H1 (cell line): ENCODE data around the gene STAMBPL1. TPM values are rescaled to one million over a fixed set of nuclear protein-coding genes. Genes with fewer than 3 reads are reported as not detected.

Experiments
- CTCF ChIA-PET: fragments of 300-600 bp; sonication (Branson Sonifier 250); formaldehyde crosslinking; loops from one replicate; lab custom pipeline; 2021; ENCODE audit not compliant: partially characterized antibody; lab: Charles Lee
- POLR2A ChIA-PET: fragments of 300-600 bp; sonication (Branson Sonifier 250); formaldehyde crosslinking; loops from one replicate; lab custom pipeline; 2021; ENCODE audit warnings: inconsistent platforms; ENCODE audit not compliant: partially characterized antibody; lab: Charles Lee
- DNase-seq, 2 experiments: peaks; one replicate each; pipeline versions ENCODE4 v3.0.0 to v3.0.0-alpha.2; 2010 to 2022; ENCODE audit warnings: low spot score in 2 of 2, low read depth in 1 of 2, mixed read lengths in 1 of 2
- FAIRE-seq: peaks from 2 replicates; lab custom pipeline; 2011; peaks lifted over from hg19 to GRCh38; lab: Jason Lieb, UNC
- H2AFZ ChIP-seq: 2 replicates; pipeline ENCODE4 v1.8.1; 2012; ENCODE audit warnings: low read length, inconsistent platforms
- H2AK5ac ChIP-seq: 2 replicates; pipeline ENCODE4 v1.6.1; 2013; ENCODE audit warnings: low read depth, low read length
- H2BK120ac ChIP-seq: replicated peaks from 2 replicates; pipeline ENCODE3; 2013; ENCODE audit warnings: low read depth, low read length, inconsistent platforms
- H2BK12ac ChIP-seq: 2 replicates; pipeline ENCODE4 v1.6.1; 2013; ENCODE audit warnings: low read depth, low read length
- H2BK15ac ChIP-seq: 2 replicates; pipeline ENCODE4 v1.6.1; 2013; ENCODE audit warnings: low read length
- H2BK20ac ChIP-seq: 2 replicates; pipeline ENCODE4 v1.6.1; 2013; ENCODE audit warnings: low read length
- H2BK5ac ChIP-seq: 2 replicates; pipeline ENCODE4 v1.6.1; 2013; ENCODE audit warnings: low read depth, low read length
- H3K14ac ChIP-seq: 2 replicates; pipeline ENCODE4 v1.6.1; 2013; ENCODE audit warnings: inconsistent platforms; ENCODE audit not compliant: insufficient read length
- H3K18ac ChIP-seq: 2 replicates; pipeline ENCODE4 v1.6.1; 2013; ENCODE audit warnings: low read length; ENCODE audit errors: extremely low read depth
- H3K23ac ChIP-seq: 2 replicates; pipeline ENCODE4 v1.6.1; 2013; ENCODE audit warnings: inconsistent platforms; ENCODE audit not compliant: insufficient read length
- H3K23me2 ChIP-seq: 2 replicates; pipeline ENCODE4 v1.6.1; 2013; ENCODE audit warnings: low read depth, low read length
- H3K27ac ChIP-seq: 2 replicates; pipeline ENCODE4 v1.6.1; 2011; ENCODE audit warnings: low read depth, low read length, inconsistent platforms
- H3K27me3 ChIP-seq, 4 experiments: replicated peaks in 1 of 4; 1 replicate in 1 of 4; 2 replicates in 3 of 4; pipeline versions ENCODE4 v1.6.1 to v1.8.1; 2011 to 2013; ENCODE audit warnings: low read length in 3 of 4, mild to moderate bottlenecking in 3 of 4, inconsistent platforms in 2 of 4, mixed read lengths in 2 of 4, moderate library complexity in 1 of 4; ENCODE audit not compliant: control insufficient read depth in 3 of 4, insufficient read depth in 3 of 4; ENCODE audit errors: extremely low read depth in 1 of 4
- H3K36me3 ChIP-seq, 4 experiments: 2 replicates each; pipeline versions ENCODE4 v1.6.1 to v1.8.1; 2011 to 2013; ENCODE audit warnings: mild to moderate bottlenecking in 4 of 4, low read length in 3 of 4, moderate library complexity in 2 of 4, control low read depth in 1 of 4, inconsistent platforms in 1 of 4; ENCODE audit not compliant: insufficient read depth in 4 of 4, control insufficient read depth in 2 of 4
- H3K4ac ChIP-seq: replicated peaks from 2 replicates; pipeline ENCODE3; 2013; ENCODE audit warnings: low read length, low read depth, mixed read lengths, inconsistent platforms; ENCODE audit not compliant: insufficient read length
- H3K4me1 ChIP-seq, 4 experiments: replicated peaks in 1 of 4; 1 replicate in 1 of 4; 2 replicates in 3 of 4; pipeline versions ENCODE4 v1.6.1 to v1.8.1; 2011 to 2013; ENCODE audit warnings: low read length in 3 of 4, inconsistent platforms in 2 of 4, mixed read lengths in 1 of 4; ENCODE audit not compliant: insufficient read depth in 4 of 4, control insufficient read depth in 3 of 4
- H3K4me2 ChIP-seq, 2 experiments: 2 replicates each; pipeline versions ENCODE4 v1.6.1 to v1.8.1; 2011 to 2013; ENCODE audit warnings: low read depth in 2 of 2, low read length in 2 of 2, control low read depth in 1 of 2, inconsistent platforms in 1 of 2, mild to moderate bottlenecking in 1 of 2; ENCODE audit not compliant: insufficient read depth in 1 of 2
- H3K4me3 ChIP-seq, 4 experiments: fragments of 200-600, 300-600 bp in 1 of 4; sonication (generic), shearing (Covaris generic), sonication (Bioruptor Twin) in 1 of 4; 2 replicates each; pipeline versions ENCODE4 v1.5.1 to v1.8.1; 2011 to 2016; ENCODE audit warnings: low read length in 4 of 4, low read depth in 3 of 4, control low read depth in 2 of 4, inconsistent platforms in 2 of 4, mild to moderate bottlenecking in 2 of 4, mixed read lengths in 1 of 4, moderate library complexity in 1 of 4; ENCODE audit not compliant: insufficient read depth in 2 of 4; ENCODE audit errors: extremely low read depth in 1 of 4
- H3K56ac ChIP-seq: replicated peaks from 2 replicates; pipeline ENCODE3; 2013; ENCODE audit warnings: low read depth, mild to moderate bottlenecking, mixed read lengths, low read length, inconsistent platforms; ENCODE audit not compliant: insufficient read length
- H3K79me1 ChIP-seq: 2 replicates; pipeline ENCODE4 v1.6.1; 2013; ENCODE audit warnings: low read depth, low read length, control low read depth
- H3K79me2 ChIP-seq, 2 experiments: 2 replicates each; pipeline versions ENCODE4 v1.6.1 to v1.8.1; 2012 to 2013; ENCODE audit warnings: low read length in 2 of 2, mild to moderate bottlenecking in 2 of 2, inconsistent platforms in 1 of 2; ENCODE audit not compliant: insufficient read depth in 2 of 2, control insufficient read depth in 1 of 2
- H3K9ac ChIP-seq, 4 experiments: replicated peaks in 1 of 4; 1 replicate in 1 of 4; 2 replicates in 3 of 4; pipeline versions ENCODE4 v1.6.1 to v1.8.1; 2011 to 2013; ENCODE audit warnings: low read depth in 3 of 4, low read length in 3 of 4, control low read depth in 2 of 4, mild to moderate bottlenecking in 2 of 4, moderate library complexity in 2 of 4, inconsistent platforms in 1 of 4; ENCODE audit errors: extremely low read depth in 1 of 4
- H3K9me3 ChIP-seq, 2 experiments: 2 replicates each; pipeline versions ENCODE4 v1.6.1 to v1.8.1; 2012 to 2013; ENCODE audit warnings: mild to moderate bottlenecking in 2 of 2, moderate library complexity in 2 of 2, control low read depth in 1 of 2, inconsistent platforms in 1 of 2, low read depth in 1 of 2, low read length in 1 of 2, mixed read lengths in 1 of 2; ENCODE audit not compliant: insufficient read depth in 2 of 2
- H4K20me1 ChIP-seq, 2 experiments: replicated peaks in 1 of 2; 2 replicates each; pipeline versions ENCODE3 to v1.8.1; 2011 to 2013; ENCODE audit warnings: inconsistent platforms in 2 of 2, low read length in 2 of 2, mild to moderate bottlenecking in 1 of 2; ENCODE audit not compliant: insufficient read depth in 2 of 2, control insufficient read depth in 1 of 2
- H4K5ac ChIP-seq: 2 replicates; pipeline ENCODE4 v1.6.1; 2013; ENCODE audit warnings: low read length, low read depth, mixed read lengths, inconsistent platforms; ENCODE audit not compliant: insufficient read length
- H4K8ac ChIP-seq: 2 replicates; pipeline ENCODE4 v1.8.0; 2013; ENCODE audit warnings: mild to moderate bottlenecking, moderate library complexity, low read length, inconsistent platforms; ENCODE audit not compliant: insufficient read depth; ENCODE audit errors: extremely low read depth
- H4K91ac ChIP-seq: replicated peaks from 2 replicates; pipeline ENCODE3; 2013; ENCODE audit warnings: low read length, mixed read lengths, inconsistent platforms; ENCODE audit not compliant: insufficient read length
- CEBPB ChIP-seq: IDR thresholded peaks from 2 replicates; pipeline ENCODE4 v1.6.1; 2012; ENCODE audit warnings: low read depth, low read length
- GABPA ChIP-seq: IDR thresholded peaks from 2 replicates; pipeline ENCODE4 v1.6.1; 2011; ENCODE audit warnings: mild to moderate bottlenecking, low read length, moderate library complexity, borderline replicate concordance; ENCODE audit not compliant: insufficient read depth
- KDM1A ChIP-seq: fragments of 200-600, 300-600 bp; sonication (generic); IDR thresholded peaks from 2 replicates; pipeline ENCODE4 v1.7.1; 2016; ENCODE audit warnings: mild to moderate bottlenecking, low read length, borderline replicate concordance
- SAP30 ChIP-seq: fragments of 300-600 bp; sonication (generic); IDR thresholded peaks from 2 replicates; pipeline ENCODE4 v1.7.1; 2012; ENCODE audit warnings: low read length, moderate library complexity, mild to moderate bottlenecking, inconsistent platforms; ENCODE audit not compliant: insufficient read depth, insufficient replicate concordance
- SP2 ChIP-seq: IDR thresholded peaks from 2 replicates; pipeline ENCODE4 v1.6.1; 2012; ENCODE audit warnings: mild to moderate bottlenecking, low read length, inconsistent platforms
- SRF ChIP-seq: IDR thresholded peaks from 2 replicates; pipeline ENCODE4 v1.6.1; 2011; ENCODE audit warnings: mild to moderate bottlenecking, low read depth, low read length, moderate library complexity
- TEAD4 ChIP-seq: IDR thresholded peaks from 2 replicates; pipeline ENCODE4 v1.6.1; 2012; ENCODE audit warnings: low read depth, low read length, inconsistent platforms, mixed read lengths
- WGBS, 2 experiments: shearing (Covaris generic) in 1 of 2; methylation state at CpG; one replicate each; pipeline versions ENCODE4 v1.1.6 to v1.1.7; 2013 to 2015; ENCODE audit warnings: low lambda C conversion rate in 2 of 2, mixed read lengths in 2 of 2, inconsistent platforms in 1 of 2, low coverage in 1 of 2, missing lambda C conversion rate in 1 of 2; ENCODE audit not compliant: insufficient replicate concordance in 2 of 2, insufficient coverage in 1 of 2, insufficient read length in 1 of 2; ENCODE audit errors: extremely low coverage in 1 of 2, missing lambda C conversion rate in 1 of 2; 5-methylcytosine and 5-hydroxymethylcytosine counted together
- polyA plus RNA-seq, 7 experiments: library from polyadenylated mRNA; depleted of rRNA in 3 of 7; stranded (reverse) in 5 of 7; unstranded in 2 of 7; fragments of >200 nt in 5 of 7; fragments of 200-250 nt in 2 of 7; gene quantifications; 1 replicate in 5 of 7; 2 replicates in 1 of 7; 4 replicates in 1 of 7; pipeline versions ENCODE4 v1.2.1 to v1.2.3, GENCODE V29; 2011 to 2013; ENCODE audit warnings: missing spikeins in 2 of 7, mixed read lengths in 2 of 7
- total RNA-seq: library from RNA; stranded (reverse); fragmentation: NEBNext Ultra II Directional; extraction: Animal tissue kit (Norgen Biotek cat#: 25700); gene quantifications from 2 replicates; pipeline ENCODE4 v1.2.1, GENCODE V29; 2021

STAMBPL1 gene
- total and polyA plus RNA-seq, 2 of the 8 experiments (the other 6 are each of a cell fraction or from before 2014, with no cell fraction given), result 5.5 TPM

DNA sequence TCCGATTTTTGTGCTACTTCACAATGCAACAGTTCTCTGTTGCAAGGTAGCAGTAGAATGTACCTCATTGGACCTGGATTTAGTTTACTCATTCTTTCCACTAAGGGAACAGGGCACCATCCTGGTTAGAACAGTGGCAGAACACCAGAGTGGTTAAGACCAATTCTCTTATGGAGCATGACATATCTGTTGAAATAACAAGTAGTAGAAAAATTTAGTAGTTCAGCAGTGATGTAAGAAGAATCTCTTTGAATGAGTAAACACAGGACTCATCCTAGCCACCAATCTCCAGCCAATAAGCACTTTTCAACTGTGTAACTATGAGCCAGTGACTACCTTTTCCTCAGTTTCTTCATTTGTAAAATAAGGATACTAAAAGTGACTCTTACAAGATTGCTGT lies 30.8 kb upstream of the STAMBPL1 start:
- H3K79me2 ChIP-seq, result no peaks in the 10 kb centered on the region
- ChIA-PET POLR2A (no interaction called here), CTCF (interaction anchor here (0.6 to 1.0 kb wide), 2 partner anchors 15 to 346 kb away, joined by 3 read pairs; no protein-coding TSS in a partner anchor)
- no peak overlapping the region for H3K4me2 ChIP-seq
- H3K18ac ChIP-seq, result no peak overlapping the region
- H3K23ac ChIP-seq, result no peak overlapping the region
- H2BK120ac ChIP-seq, result no peak overlapping the region
- H3K56ac ChIP-seq, result no peak overlapping the region
- H2BK5ac ChIP-seq, result no peak overlapping the region
- H3K36me3 ChIP-seq, result no peaks in the 10 kb centered on the region
- no peak overlapping the region for H3K14ac ChIP-seq
- H4K20me1 ChIP-seq, result no peaks in the 10 kb centered on the region
- H3K4me1 ChIP-seq, result peaks cover 0 to 3% (median 0%) of the 10 kb centered on the region in 4 experiments; a peak in 3 of 7 replicates
- WGBS, 2 experiments, result 93% methylated on average over 1 of the region's 1 CpG; no CpG with 5 or more reads in 1 of the 2 experiments
- H3K9ac ChIP-seq, result no peak overlapping the region
- H4K8ac ChIP-seq, result no peak overlapping the region
- H4K5ac ChIP-seq, result no peak overlapping the region
- no peak overlapping the region for H3K4ac ChIP-seq
- no peak overlapping the region for H2BK20ac ChIP-seq
- H3K9me3 ChIP-seq, result no peaks in the 10 kb centered on the region
- no peak for DNase-seq
- H2BK15ac ChIP-seq, result no peak overlapping the region
- no peak for FAIRE-seq
- no peak overlapping the region for H3K27ac ChIP-seq
- H2AK5ac ChIP-seq, result no peak overlapping the region
- H3K27me3 ChIP-seq, result peaks cover 0 to 1% (median 0%) of the 10 kb centered on the region in 4 experiments; a peak in 1 of 7 replicates
- no peak overlapping the region for H4K91ac ChIP-seq
- H2AFZ ChIP-seq, result no peak overlapping the region
- no peaks in the 10 kb centered on the region for H3K23me2 ChIP-seq
- TF ChIP-seq SP2 (no peak), TEAD4 (no peak), GABPA (no peak), SRF (no peak), CEBPB (no peak), SAP30 (no peak), KDM1A (no peak)
- TF ChIP-seq, all 59 proteins: peak for 0
- no peak overlapping the region for H2BK12ac ChIP-seq
- H3K4me3 ChIP-seq, result no peak overlapping the region
- H3K79me1 ChIP-seq, result no peaks in the 10 kb centered on the region
